PC-9 (cell line): ENCODE measurements around the gene PPL.

ENCODE experiments used
- CTCF ChIP-seq: fragments of 200-600 bp; sonication (generic); conservative IDR thresholded peaks from 2 replicates; pipeline ENCODE4 v1.6.1; 2017; ENCODE audit warnings: mixed run types, antibody characterized with exemption, mild to moderate bottlenecking, moderate library complexity
- EZH2 ChIP-seq: fragments of 200-600 bp; sonication (generic); IDR thresholded peaks from 2 replicates; pipeline ENCODE4 v1.8.0; 2017; ENCODE audit warnings: antibody characterized with exemption, low read depth

- TF ChIP-seq CTCF (no peak), EZH2 (no peak)
These were observed 43.7 kb upstream of the PPL start for GRCh38 chr16:4980691-4981090.
